Liver (tissue), 9 donors: ENCODE data around the gene SEC11C. TPM values are rescaled to one million over a fixed set of nuclear protein-coding genes. Genes with fewer than 3 reads are reported as not detected.
"Not testable (repeated sequence)": the region's sequence is repeated elsewhere in the genome, so short reads cannot be mapped to it uniquely, and the experiment has no call there.

Experiments
- DNase-seq: peaks from one replicate; pipeline ENCODE4 v3.0.0-alpha.2; 2017; ENCODE audit warnings: low spot score
- H3K27ac ChIP-seq, 2 donors: one replicate each; pipeline ENCODE4 v1.7.0; 2013; ENCODE audit warnings: inconsistent platforms in 2 of 2, low read length in 2 of 2, control low read depth in 1 of 2, low read depth in 1 of 2, mild to moderate bottlenecking in 1 of 2
- H3K27me3 ChIP-seq, 4 donors: one replicate each; pipeline versions ENCODE4 v1.6.1 to v1.7.0; 2013; ENCODE audit warnings: low read length in 3 of 4, inconsistent platforms in 1 of 4, mild to moderate bottlenecking in 1 of 4, moderate library complexity in 1 of 4; ENCODE audit not compliant: control insufficient read depth in 4 of 4, insufficient read depth in 4 of 4
- H3K36me3 ChIP-seq, 4 donors: one replicate each; pipeline versions ENCODE4 v1.6.1 to v1.7.0; 2013; ENCODE audit warnings: low read length in 3 of 4, mild to moderate bottlenecking in 3 of 4, low read depth in 1 of 4, moderate library complexity in 1 of 4; ENCODE audit not compliant: control insufficient read depth in 4 of 4, insufficient read depth in 3 of 4
- H3K4me1 ChIP-seq, 4 donors: one replicate each; pipeline versions ENCODE4 v1.6.1 to v1.7.0; 2013; ENCODE audit warnings: low read length in 3 of 4, mild to moderate bottlenecking in 3 of 4, moderate library complexity in 1 of 4; ENCODE audit not compliant: control insufficient read depth in 4 of 4, insufficient read depth in 4 of 4
- H3K4me3 ChIP-seq, 3 donors: one replicate each; pipeline versions ENCODE4 v1.6.1 to v1.7.0; 2013; ENCODE audit warnings: low read length in 3 of 3, control low read depth in 1 of 3, low read depth in 1 of 3, mild to moderate bottlenecking in 1 of 3
- H3K9ac ChIP-seq, 2 donors: one replicate each; pipeline ENCODE4 v1.7.0; 2013; ENCODE audit warnings: low read length in 2 of 2, mild to moderate bottlenecking in 2 of 2, moderate library complexity in 2 of 2, control low read depth in 1 of 2, low read depth in 1 of 2
- H3K9me3 ChIP-seq, 4 donors: one replicate each; pipeline versions ENCODE4 v1.6.1 to v1.7.0; 2013; ENCODE audit warnings: low read length in 3 of 4; ENCODE audit not compliant: control insufficient read depth in 4 of 4
- EGR1 ChIP-seq, 2 donors: IDR thresholded peaks; 2 replicates each; pipeline ENCODE4 v1.6.1; 2016 to 2018; ENCODE audit warnings: antibody characterized with exemption in 2 of 2, low read depth in 2 of 2
- FOXA1 ChIP-seq: IDR thresholded peaks from 2 replicates; pipeline ENCODE4 v1.6.1; 2016; ENCODE audit warnings: antibody characterized with exemption
- FOXA2 ChIP-seq: IDR thresholded peaks from 2 replicates; pipeline ENCODE4 v1.6.1; 2016; ENCODE audit warnings: antibody characterized with exemption
- GABPA ChIP-seq, 2 donors: IDR thresholded peaks in 1 of 2; conservative IDR thresholded peaks in 1 of 2; 2 replicates each; pipeline ENCODE4 v1.6.1; 2016; ENCODE audit warnings: antibody characterized with exemption in 2 of 2, mild to moderate bottlenecking in 1 of 2, moderate library complexity in 1 of 2
- HNF4A ChIP-seq, 2 donors: conservative IDR thresholded peaks; 2 replicates each; pipeline ENCODE4 v1.6.1; 2016; ENCODE audit warnings: antibody characterized with exemption in 2 of 2, mild to moderate bottlenecking in 2 of 2
- NR2F2 ChIP-seq: IDR thresholded peaks from 2 replicates; pipeline ENCODE4 v1.6.1; 2016; ENCODE audit warnings: antibody characterized with exemption
- RAD21 ChIP-seq, 2 donors: IDR thresholded peaks; 2 replicates each; pipeline ENCODE4 v1.6.1; 2016; ENCODE audit warnings: antibody characterized with exemption in 2 of 2, mild to moderate bottlenecking in 2 of 2
- RXRA ChIP-seq, 2 donors: IDR thresholded peaks; 2 replicates each; pipeline ENCODE4 v1.6.1; 2017 to 2018; ENCODE audit warnings: antibody characterized with exemption in 2 of 2, mild to moderate bottlenecking in 1 of 2
- SP1 ChIP-seq: IDR thresholded peaks from 2 replicates; pipeline ENCODE4 v1.6.1; 2018; ENCODE audit warnings: antibody characterized with exemption, mild to moderate bottlenecking
- YY1 ChIP-seq: IDR thresholded peaks from 2 replicates; pipeline ENCODE4 v1.6.1; 2016; ENCODE audit warnings: antibody characterized with exemption, mild to moderate bottlenecking
- WGBS: extraction: QIAGEN DNeasy Blood & Tissue Kit; methylation state at CpG from one replicate; pipeline ENCODE4 v1.1.7; 2013; 5-methylcytosine and 5-hydroxymethylcytosine counted together
- polyA plus RNA-seq, 2 donors: library from polyadenylated mRNA; stranded (reverse) in 1 of 2; unstranded in 1 of 2; fragments of 200-250 nt in 1 of 2; fragments of >200 nt in 1 of 2; fragmentation: Nextera tagmentation in 1 of 2; extraction: Ambion mirVana in 1 of 2; gene quantifications; one replicate each; pipeline versions ENCODE4 v1.2.1 to v1.2.3, GENCODE V29; 2013 to 2015
- total RNA-seq, 2 donors: library from RNA; depleted of rRNA; stranded (reverse); fragments of >200 nt; gene quantifications; one replicate each; pipeline ENCODE4 v1.2.3, GENCODE V29; 2014
- TF ChIP-seq, protein P1 (sequence below): IDR thresholded peaks from 2 replicates; pipeline ENCODE4 v1.6.1; 2016; ENCODE audit warnings: antibody characterized with exemption
- TF ChIP-seq, protein P2 (sequence below): IDR thresholded peaks from 2 replicates; pipeline ENCODE4 v1.6.1; 2016; ENCODE audit warnings: antibody characterized with exemption, mild to moderate bottlenecking
- TF ChIP-seq, protein P3 (sequence below): fragments of 150-350 bp; IDR thresholded peaks from 2 replicates; pipeline ENCODE4 v1.5.1; 2017; ENCODE audit warnings: improper control_type of control experiment, low read depth, low read length; ENCODE audit not compliant: missing input control
- donor health status: healthy.
- donor health status: healthy.
- donor health status: healthy.
- donor health status: healthy.
- donor health status: healthy.

The SEC11C gene
- total and polyA plus RNA-seq, 4 donors: 106 to 206 (median 156) TPM

DNA sequence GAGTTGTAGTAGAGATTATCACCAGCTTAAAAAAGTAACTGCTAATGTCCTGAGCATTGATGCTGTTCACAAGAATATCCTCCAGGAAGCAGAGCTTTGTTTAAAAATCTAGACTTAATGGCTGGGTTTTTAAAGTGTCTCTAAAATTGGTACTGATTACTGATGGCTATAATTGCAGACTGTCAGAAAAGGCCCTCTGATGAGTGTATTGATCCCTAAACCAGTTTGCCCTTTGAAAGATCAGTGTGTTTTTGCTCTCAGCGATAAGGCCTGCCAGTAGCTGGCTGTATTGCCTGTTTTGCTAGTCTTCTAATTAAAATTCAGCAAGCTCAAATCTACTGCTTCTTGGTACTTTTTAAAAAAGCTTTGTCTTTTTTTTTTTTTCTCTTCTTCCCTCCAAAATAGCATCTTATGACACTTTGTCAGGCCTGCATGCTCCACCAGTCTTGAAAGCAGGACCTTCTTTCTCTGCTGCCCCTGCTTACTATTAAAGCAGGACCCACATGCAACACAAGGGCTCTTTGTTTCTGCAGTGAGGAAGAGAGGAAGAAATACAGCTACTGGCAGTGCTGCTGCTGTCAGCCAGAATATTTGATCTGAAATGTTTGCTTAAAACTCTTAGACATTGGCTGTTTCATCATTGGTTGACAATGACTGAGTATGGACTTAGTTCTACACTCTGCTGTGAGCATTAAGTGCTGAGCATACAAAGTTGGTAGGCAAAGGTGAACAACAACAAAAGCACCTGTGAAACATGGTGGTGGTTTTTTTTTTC is 1.8 kb downstream of the SEC11C start (continued):
- TF ChIP-seq, protein P1, sequence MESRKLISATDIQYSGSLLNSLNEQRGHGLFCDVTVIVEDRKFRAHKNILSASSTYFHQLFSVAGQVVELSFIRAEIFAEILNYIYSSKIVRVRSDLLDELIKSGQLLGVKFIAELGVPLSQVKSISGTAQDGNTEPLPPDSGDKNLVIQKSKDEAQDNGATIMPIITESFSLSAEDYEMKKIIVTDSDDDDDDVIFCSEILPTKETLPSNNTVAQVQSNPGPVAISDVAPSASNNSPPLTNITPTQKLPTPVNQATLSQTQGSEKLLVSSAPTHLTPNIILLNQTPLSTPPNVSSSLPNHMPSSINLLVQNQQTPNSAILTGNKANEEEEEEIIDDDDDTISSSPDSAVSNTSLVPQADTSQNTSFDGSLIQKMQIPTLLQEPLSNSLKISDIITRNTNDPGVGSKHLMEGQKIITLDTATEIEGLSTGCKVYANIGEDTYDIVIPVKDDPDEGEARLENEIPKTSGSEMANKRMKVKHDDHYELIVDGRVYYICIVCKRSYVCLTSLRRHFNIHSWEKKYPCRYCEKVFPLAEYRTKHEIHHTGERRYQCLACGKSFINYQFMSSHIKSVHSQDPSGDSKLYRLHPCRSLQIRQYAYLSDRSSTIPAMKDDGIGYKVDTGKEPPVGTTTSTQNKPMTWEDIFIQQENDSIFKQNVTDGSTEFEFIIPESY: no peak

DNA sequence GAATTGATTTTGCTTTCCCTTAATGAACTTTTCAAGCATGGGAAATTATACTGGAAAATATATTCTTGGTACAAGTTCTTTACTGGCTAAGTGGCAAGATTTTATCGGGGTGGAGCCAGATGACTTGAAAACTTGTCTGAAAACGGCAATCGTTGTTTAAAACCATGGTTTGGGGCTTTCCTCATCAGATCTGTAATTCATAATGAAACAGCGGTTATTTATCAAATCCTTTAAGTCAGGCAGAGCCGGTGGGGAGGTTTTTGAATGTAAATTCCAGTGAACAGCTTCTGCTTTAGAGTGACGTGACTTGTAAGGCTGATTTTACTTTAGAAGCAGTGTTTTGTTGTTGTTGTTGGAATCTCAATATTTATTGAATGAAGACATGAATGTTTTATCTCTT is 2.6 kb downstream of the SEC11C start:
- no peak for DNase-seq
- H3K9me3 ChIP-seq: no peaks in the 10 kb centered on the region
- H3K36me3 ChIP-seq: no peaks in the 10 kb centered on the region
- H3K27me3 ChIP-seq: no peaks in the 10 kb centered on the region
- H3K27ac ChIP-seq: peak overlapping the region; percentile 21 to 39
- no peak overlapping the region for H3K4me3 ChIP-seq
- 84% methylated on average over 6 of the region's 6 CpGs for WGBS
- H3K4me1 ChIP-seq: peaks cover 8 to 44% (median 36%) of the 10 kb centered on the region in 4 donors
- H3K9ac ChIP-seq: no peak overlapping the region
- TF ChIP-seq, protein P2, sequence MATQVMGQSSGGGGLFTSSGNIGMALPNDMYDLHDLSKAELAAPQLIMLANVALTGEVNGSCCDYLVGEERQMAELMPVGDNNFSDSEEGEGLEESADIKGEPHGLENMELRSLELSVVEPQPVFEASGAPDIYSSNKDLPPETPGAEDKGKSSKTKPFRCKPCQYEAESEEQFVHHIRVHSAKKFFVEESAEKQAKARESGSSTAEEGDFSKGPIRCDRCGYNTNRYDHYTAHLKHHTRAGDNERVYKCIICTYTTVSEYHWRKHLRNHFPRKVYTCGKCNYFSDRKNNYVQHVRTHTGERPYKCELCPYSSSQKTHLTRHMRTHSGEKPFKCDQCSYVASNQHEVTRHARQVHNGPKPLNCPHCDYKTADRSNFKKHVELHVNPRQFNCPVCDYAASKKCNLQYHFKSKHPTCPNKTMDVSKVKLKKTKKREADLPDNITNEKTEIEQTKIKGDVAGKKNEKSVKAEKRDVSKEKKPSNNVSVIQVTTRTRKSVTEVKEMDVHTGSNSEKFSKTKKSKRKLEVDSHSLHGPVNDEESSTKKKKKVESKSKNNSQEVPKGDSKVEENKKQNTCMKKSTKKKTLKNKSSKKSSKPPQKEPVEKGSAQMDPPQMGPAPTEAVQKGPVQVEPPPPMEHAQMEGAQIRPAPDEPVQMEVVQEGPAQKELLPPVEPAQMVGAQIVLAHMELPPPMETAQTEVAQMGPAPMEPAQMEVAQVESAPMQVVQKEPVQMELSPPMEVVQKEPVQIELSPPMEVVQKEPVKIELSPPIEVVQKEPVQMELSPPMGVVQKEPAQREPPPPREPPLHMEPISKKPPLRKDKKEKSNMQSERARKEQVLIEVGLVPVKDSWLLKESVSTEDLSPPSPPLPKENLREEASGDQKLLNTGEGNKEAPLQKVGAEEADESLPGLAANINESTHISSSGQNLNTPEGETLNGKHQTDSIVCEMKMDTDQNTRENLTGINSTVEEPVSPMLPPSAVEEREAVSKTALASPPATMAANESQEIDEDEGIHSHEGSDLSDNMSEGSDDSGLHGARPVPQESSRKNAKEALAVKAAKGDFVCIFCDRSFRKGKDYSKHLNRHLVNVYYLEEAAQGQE: no peak
- TF ChIP-seq FOXA2 (no peak), RXRA (IDR thresholded peaks at IDR 0.05) (no peak), YY1 (no peak), EGR1 (IDR thresholded peaks at IDR 0.05; ENCODE audit: low read depth in 2 of 2) (no peak), NR2F2 (no peak), GABPA (IDR thresholded peaks at IDR 0.05 in 1 of 2, conservative IDR thresholded peaks at IDR 0.05 in 1 of 2) (no peak)

DNA sequence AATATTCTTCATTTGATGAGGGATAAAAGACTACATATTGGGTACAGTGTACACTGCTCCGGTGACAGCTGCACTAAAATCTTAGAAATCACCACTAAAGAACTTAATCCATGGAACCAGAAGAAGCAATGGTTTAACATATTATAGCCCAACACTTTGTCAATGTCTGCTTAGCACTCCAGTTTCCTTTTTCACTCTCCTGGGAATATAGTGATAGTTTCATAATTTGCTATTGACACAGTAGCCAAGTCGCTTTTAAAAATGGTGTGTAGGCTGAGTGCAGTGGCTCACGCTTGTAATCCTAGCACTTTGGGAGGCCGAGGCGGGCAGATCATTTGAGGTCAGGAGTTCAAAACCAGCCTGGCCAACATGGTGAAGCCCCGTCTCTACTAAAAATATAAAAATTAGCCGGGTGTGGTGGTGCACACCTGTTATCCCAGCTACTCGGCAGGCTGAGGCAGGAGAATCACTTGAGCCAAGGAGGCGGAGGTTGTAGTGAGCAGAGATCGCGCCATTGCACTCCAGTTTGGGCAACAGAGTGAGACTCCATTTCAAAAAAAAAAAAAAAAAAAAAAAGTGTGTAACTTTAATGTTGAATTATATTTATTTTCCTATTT is 3.2 kb downstream of the SEC11C start:
- not testable (repeated sequence) for H3K27me3 ChIP-seq, DNase-seq, H3K27ac ChIP-seq, H3K4me3 ChIP-seq, H3K9ac ChIP-seq, H3K9me3 ChIP-seq, H3K36me3 ChIP-seq
- peaks cover 8 to 51% (median 36%) of the 10 kb centered on the region in 4 donors for H3K4me1 ChIP-seq
- WGBS: 89% methylated on average over 11 of the region's 11 CpGs

DNA sequence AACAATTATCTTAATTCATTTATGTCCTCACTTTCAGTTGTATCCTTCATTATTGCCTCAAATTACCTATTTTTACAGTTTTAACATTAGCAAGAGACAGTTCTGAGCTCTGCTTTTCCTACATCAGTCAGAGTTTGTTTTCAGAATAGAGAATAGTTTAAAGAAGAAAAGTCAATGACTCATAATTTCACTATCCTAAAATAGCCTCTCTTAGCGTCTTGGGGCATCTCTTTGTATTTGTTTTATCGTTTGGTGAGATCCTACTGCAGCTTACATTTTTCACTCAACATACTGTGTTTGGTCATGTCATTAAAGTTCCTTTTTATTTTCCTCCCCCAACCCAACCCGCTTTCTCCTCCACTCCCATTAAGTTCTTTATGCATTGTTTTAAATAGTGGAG is 3.8 kb downstream of the SEC11C start:
- no peak overlapping the region for H3K27ac ChIP-seq
- 67% methylated on average over 3 of the region's 3 CpGs for WGBS
- H3K36me3 ChIP-seq: no peaks in the 10 kb centered on the region
- H3K9me3 ChIP-seq: no peaks in the 10 kb centered on the region
- no peaks in the 10 kb centered on the region for H3K27me3 ChIP-seq
- DNase-seq: no peak
- peaks cover 8 to 51% (median 36%) of the 10 kb centered on the region in 4 donors for H3K4me1 ChIP-seq
- H3K4me3 ChIP-seq: no peak overlapping the region
- no peak overlapping the region for H3K9ac ChIP-seq
- TF ChIP-seq HNF4A (conservative IDR thresholded peaks at IDR 0.05) (no peak), RXRA (IDR thresholded peaks at IDR 0.05) (no peak), SP1 (no peak), NR2F2 (no peak), RAD21 (IDR thresholded peaks at IDR 0.05) (no peak), FOXA1 (no peak)
- TF ChIP-seq, protein P1: no peak
- TF ChIP-seq, protein P3, sequence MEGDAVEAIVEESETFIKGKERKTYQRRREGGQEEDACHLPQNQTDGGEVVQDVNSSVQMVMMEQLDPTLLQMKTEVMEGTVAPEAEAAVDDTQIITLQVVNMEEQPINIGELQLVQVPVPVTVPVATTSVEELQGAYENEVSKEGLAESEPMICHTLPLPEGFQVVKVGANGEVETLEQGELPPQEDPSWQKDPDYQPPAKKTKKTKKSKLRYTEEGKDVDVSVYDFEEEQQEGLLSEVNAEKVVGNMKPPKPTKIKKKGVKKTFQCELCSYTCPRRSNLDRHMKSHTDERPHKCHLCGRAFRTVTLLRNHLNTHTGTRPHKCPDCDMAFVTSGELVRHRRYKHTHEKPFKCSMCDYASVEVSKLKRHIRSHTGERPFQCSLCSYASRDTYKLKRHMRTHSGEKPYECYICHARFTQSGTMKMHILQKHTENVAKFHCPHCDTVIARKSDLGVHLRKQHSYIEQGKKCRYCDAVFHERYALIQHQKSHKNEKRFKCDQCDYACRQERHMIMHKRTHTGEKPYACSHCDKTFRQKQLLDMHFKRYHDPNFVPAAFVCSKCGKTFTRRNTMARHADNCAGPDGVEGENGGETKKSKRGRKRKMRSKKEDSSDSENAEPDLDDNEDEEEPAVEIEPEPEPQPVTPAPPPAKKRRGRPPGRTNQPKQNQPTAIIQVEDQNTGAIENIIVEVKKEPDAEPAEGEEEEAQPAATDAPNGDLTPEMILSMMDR: no peak
